Stimulated activated effector memory CD8-positive, alpha-beta T cell treated with anti-CD3 and anti-CD28 coated beads, Interleukin-12 subunit alpha, Interleukin-12 subunit beta, amount 100 ng/mL, for 72 hours (primary cell): ENCODE results near the gene DCBLD1.
A peak's percentile ranks its signal among the peaks of the same experiment; 100 is the strongest.

Source experiments
- ATAC-seq: fragments of 150-1000 bp; cut with Tn5 transposase; 2 replicates; pipeline ENCODE4 v1.10.0; 2021
- DNase-seq, 2 donors: peaks; one replicate each; pipeline ENCODE4 v3.0.0; 2021 to 2022; ENCODE audit warnings: low spot score in 2 of 2
- H3K27ac Mint-ChIP-seq: one replicate; pipeline ENCODE4 v1.8.0; 2022; ENCODE audit warnings: mild to moderate bottlenecking, mixed read lengths
- H3K36me3 Mint-ChIP-seq: one replicate; pipeline ENCODE4 v1.8.0; 2022; ENCODE audit warnings: mild to moderate bottlenecking, mixed read lengths
- H3K4me1 Mint-ChIP-seq: one replicate; pipeline ENCODE4 v1.8.0; 2022; ENCODE audit warnings: mixed read lengths
- H3K4me3 Mint-ChIP-seq: one replicate; pipeline ENCODE4 v1.8.0; 2022; ENCODE audit warnings: mild to moderate bottlenecking, mixed read lengths
- H3K9me3 Mint-ChIP-seq: one replicate; pipeline ENCODE4 v1.8.0; 2022; ENCODE audit warnings: mixed read lengths

The DCBLD1 gene

GRCh38 chr6:117547688-117548621 lies 65.5 kb downstream of the DCBLD1 start:
- Mint-ChIP-seq H3K9me3 (no peaks in the 10 kb centered on the region), H3K27ac (peak overlapping the region; percentile 89), H3K4me3 (peak overlapping the region; percentile 81), H3K4me1 (peaks cover 45% of the 10 kb centered on the region), H3K36me3 (peaks cover 15% of the 10 kb centered on the region)
- DNase-seq = peak; percentile 32 to 70
- ATAC-seq = peak; percentile 57

- DNase-seq (peak in 1 of 2 donors; percentile 64), ATAC-seq (peak; percentile 80)
- peaks cover 45% of the 10 kb centered on the region for H3K4me1 Mint-ChIP-seq
- peaks cover 15% of the 10 kb centered on the region for H3K36me3 Mint-ChIP-seq
- peak overlapping the region; percentile 81 for H3K4me3 Mint-ChIP-seq
- peak overlapping the region; percentile 89 for H3K27ac Mint-ChIP-seq
- H3K9me3 Mint-ChIP-seq = no peaks in the 10 kb centered on the region
Measured at GRCh38 chr6:117548797-117549301, 66.4 kb downstream of the DCBLD1 start.

- H3K9me3 Mint-ChIP-seq = no peaks in the 10 kb centered on the region
- peaks cover 15% of the 10 kb centered on the region for H3K36me3 Mint-ChIP-seq
- ATAC-seq (no peak), DNase-seq (peak in 1 of 2 donors; percentile 53)
- H3K4me1 Mint-ChIP-seq = peaks cover 45% of the 10 kb centered on the region
- H3K4me3 Mint-ChIP-seq = peak overlapping the region; percentile 81
- peak overlapping the region; percentile 89 for H3K27ac Mint-ChIP-seq
Measured at GRCh38 chr6:117549611-117550010, 67.1 kb downstream of the DCBLD1 start.

- peaks cover 45% of the 10 kb centered on the region for H3K4me1 Mint-ChIP-seq
- H3K9me3 Mint-ChIP-seq = no peaks in the 10 kb centered on the region
- H3K36me3 Mint-ChIP-seq = peaks cover 15% of the 10 kb centered on the region
- peak overlapping the region; percentile 81 for H3K4me3 Mint-ChIP-seq
- ATAC-seq (no peak), DNase-seq (no peak)
- H3K27ac Mint-ChIP-seq = peak overlapping the region; percentile 89
Measured at GRCh38 chr6:117550078-117550600, 67.7 kb downstream of the DCBLD1 start.

- peaks cover 15% of the 10 kb centered on the region for H3K36me3 Mint-ChIP-seq
- peaks cover 45% of the 10 kb centered on the region for H3K4me1 Mint-ChIP-seq
- no peaks in the 10 kb centered on the region for H3K9me3 Mint-ChIP-seq
- H3K4me3 Mint-ChIP-seq = no peak overlapping the region
- DNase-seq (no peak), ATAC-seq (no peak)
- H3K27ac Mint-ChIP-seq = no peak overlapping the region
Measured at GRCh38 chr6:117550618-117551242, 68.3 kb downstream of the DCBLD1 start.

- ATAC-seq = no peak
- no peak for DNase-seq
- peaks cover 30% of the 10 kb centered on the region for H3K4me1 Mint-ChIP-seq
- H3K36me3 Mint-ChIP-seq = peaks cover 10% of the 10 kb centered on the region
- no peak overlapping the region for H3K4me3 Mint-ChIP-seq
- no peak overlapping the region for H3K27ac Mint-ChIP-seq
- H3K9me3 Mint-ChIP-seq = no peaks in the 10 kb centered on the region
Measured at GRCh38 chr6:117552618-117553017, 70.1 kb downstream of the DCBLD1 start.

- H3K36me3 Mint-ChIP-seq = peaks cover 8% of the 10 kb centered on the region
- H3K4me3 Mint-ChIP-seq = no peak overlapping the region
- no peak overlapping the region for H3K27ac Mint-ChIP-seq
- ATAC-seq = no peak
- no peaks in the 10 kb centered on the region for H3K9me3 Mint-ChIP-seq
- no peak for DNase-seq
- H3K4me1 Mint-ChIP-seq = peaks cover 26% of the 10 kb centered on the region
Measured at GRCh38 chr6:117553142-117553541, 70.7 kb downstream of the DCBLD1 start.

- Mint-ChIP-seq H3K27ac (no peak overlapping the region), H3K9me3 (no peaks in the 10 kb centered on the region), H3K4me3 (no peak overlapping the region), H3K4me1 (peaks cover 7% of the 10 kb centered on the region), H3K36me3 (peaks cover under 1% of the 10 kb centered on the region)
- ATAC-seq (peak; percentile 45), DNase-seq (no peak)
Measured at GRCh38 chr6:117555262-117555849, 72.9 kb downstream of the DCBLD1 start.

GRCh38 chr6:117555882-117556498 lies 73.5 kb downstream of the DCBLD1 start:
- H3K9me3 Mint-ChIP-seq = no peaks in the 10 kb centered on the region
- no peak for ATAC-seq

GRCh38 chr6:117557951-117558350 lies 75.5 kb downstream of the DCBLD1 start:
- no peaks in the 10 kb centered on the region for H3K9me3 Mint-ChIP-seq
- H3K4me1 Mint-ChIP-seq = no peaks in the 10 kb centered on the region
- H3K36me3 Mint-ChIP-seq = peaks cover 27% of the 10 kb centered on the region
- H3K27ac Mint-ChIP-seq = no peak overlapping the region
- no peak overlapping the region for H3K4me3 Mint-ChIP-seq
- ATAC-seq (no peak), DNase-seq (no peak)

More at GRCh38 chr6:117555882-117556498, 73.5 kb downstream of the DCBLD1 start:
- Mint-ChIP-seq H3K4me3 (no peak overlapping the region), H3K4me1 (peaks cover under 1% of the 10 kb centered on the region), H3K36me3 (peaks cover 7% of the 10 kb centered on the region), H3K27ac (no peak overlapping the region)
- DNase-seq = peak; percentile 43 to 79

GRCh38 chr6:117558818-117559217 lies 76.3 kb downstream of the DCBLD1 start:
- Mint-ChIP-seq H3K4me3 (no peak overlapping the region), H3K27ac (no peak overlapping the region), H3K36me3 (peaks cover 36% of the 10 kb centered on the region), H3K9me3 (no peaks in the 10 kb centered on the region), H3K4me1 (no peaks in the 10 kb centered on the region)
- DNase-seq = no peak
- ATAC-seq = no peak

GRCh38 chr6:117559299-117559698 lies 76.8 kb downstream of the DCBLD1 start:
- Mint-ChIP-seq H3K27ac (no peak overlapping the region), H3K9me3 (no peaks in the 10 kb centered on the region), H3K36me3 (peaks cover 40% of the 10 kb centered on the region)

GRCh38 chr6:117561128-117561527 lies 78.7 kb downstream of the DCBLD1 start:
- no peak for DNase-seq
- Mint-ChIP-seq H3K36me3 (peaks cover 59% of the 10 kb centered on the region), H3K4me3 (no peak overlapping the region), H3K27ac (no peak overlapping the region), H3K4me1 (no peaks in the 10 kb centered on the region), H3K9me3 (no peaks in the 10 kb centered on the region)
- no peak for ATAC-seq

More at GRCh38 chr6:117559299-117559698, 76.8 kb downstream of the DCBLD1 start:
- Mint-ChIP-seq H3K4me3 (no peak overlapping the region), H3K4me1 (no peaks in the 10 kb centered on the region)
- ATAC-seq (no peak), DNase-seq (no peak)

GRCh38 chr6:117564681-117565080 lies 82.2 kb downstream of the DCBLD1 start:
- Mint-ChIP-seq H3K27ac (no peak overlapping the region), H3K9me3 (no peaks in the 10 kb centered on the region), H3K4me3 (no peak overlapping the region), H3K36me3 (peaks cover 94% of the 10 kb centered on the region), H3K4me1 (peaks cover 5% of the 10 kb centered on the region)
- DNase-seq (no peak), ATAC-seq (no peak)

- Mint-ChIP-seq H3K4me1 (peaks cover 22% of the 10 kb centered on the region), H3K9me3 (no peaks in the 10 kb centered on the region), H3K4me3 (no peak overlapping the region), H3K36me3 (peaks cover 98% of the 10 kb centered on the region), H3K27ac (no peak overlapping the region)
- ATAC-seq (no peak), DNase-seq (no peak)
Measured at GRCh38 chr6:117568247-117568646, 85.8 kb downstream of the DCBLD1 start.
